ENCODE results near the gene KRTAP10-3. TPM values are rescaled to one million over a fixed set of nuclear protein-coding genes. Genes with fewer than 3 reads are reported as not detected.

The KRTAP10-3 gene
- total and polyA plus RNA-seq, 2 donors = not detected

DNA sequence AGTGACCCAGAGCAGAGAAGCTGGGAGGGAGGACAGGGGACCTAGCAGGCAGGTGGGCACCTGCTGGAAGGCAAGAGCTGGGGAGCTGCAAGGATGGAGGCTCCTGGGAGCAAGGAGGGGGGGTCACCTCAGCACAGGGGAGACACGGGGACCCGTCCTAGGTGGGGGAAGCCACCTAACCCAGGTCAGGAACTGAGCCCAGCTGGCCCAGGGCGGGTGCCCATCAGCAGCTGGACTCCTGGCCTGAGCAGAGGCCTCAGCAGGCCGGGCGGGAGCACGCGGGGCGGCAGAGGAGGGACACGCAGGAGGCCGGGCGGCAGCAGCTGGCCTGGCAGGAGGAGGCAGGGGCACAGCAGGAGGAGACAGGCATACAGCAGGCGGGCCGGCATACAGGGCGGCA lies 19.5 kb downstream of the KRTAP10-3 start:
- Histone ChIP-seq H3K4me1 (ENCODE audit: insufficient read depth) (no peaks in the 10 kb centered on the region), H3K4me3 (ENCODE audit: low read depth, low read length) (no peak overlapping the region), H3K36me3 (ENCODE audit: insufficient read depth) (no peaks in the 10 kb centered on the region), H3K27ac (ENCODE audit: low read depth) (no peak overlapping the region)
- no peak for DNase-seq (ENCODE audit: extremely low spot score)
- WGBS = 69% methylated on average over 14 of the region's 14 CpGs

GRCh38 chr21:44537930-44538911 lies 20.4 kb downstream of the KRTAP10-3 start:
- Histone ChIP-seq H3K36me3 (ENCODE audit: insufficient read depth) (no peaks in the 10 kb centered on the region), H3K4me1 (ENCODE audit: insufficient read depth) (no peaks in the 10 kb centered on the region), H3K27ac (ENCODE audit: low read depth) (no peak overlapping the region), H3K4me3 (ENCODE audit: low read depth, low read length) (no peak overlapping the region)
- WGBS = 91% methylated on average over 33 of the region's 33 CpGs
- DNase-seq (ENCODE audit: extremely low spot score) = no peak

- Histone ChIP-seq H3K36me3 (ENCODE audit: insufficient read depth) (no peaks in the 10 kb centered on the region), H3K27ac (ENCODE audit: low read depth) (no peak overlapping the region), H3K4me1 (ENCODE audit: insufficient read depth) (no peaks in the 10 kb centered on the region), H3K4me3 (ENCODE audit: low read depth, low read length) (no peak overlapping the region)
- DNase-seq (ENCODE audit: extremely low spot score) = no peak
- WGBS = 44% methylated on average over 7 of the region's 7 CpGs
Measured at GRCh38 chr21:44535963-44536362, 22.6 kb downstream of the KRTAP10-3 start.

GRCh38 chr21:44534688-44535087 lies 23.9 kb downstream of the KRTAP10-3 start:
- DNase-seq (ENCODE audit: extremely low spot score) = no peak
- Histone ChIP-seq H3K4me1 (ENCODE audit: insufficient read depth) (no peaks in the 10 kb centered on the region), H3K4me3 (ENCODE audit: low read depth, low read length) (no peak overlapping the region), H3K36me3 (ENCODE audit: insufficient read depth) (no peaks in the 10 kb centered on the region), H3K27ac (ENCODE audit: low read depth) (no peak overlapping the region)
- WGBS = 93% methylated on average over 6 of the region's 6 CpGs

GRCh38 chr21:44533891-44534627 lies 24.5 kb downstream of the KRTAP10-3 start:
- DNase-seq (ENCODE audit: extremely low spot score) = no peak
- WGBS = 86% methylated on average over 21 of the region's 21 CpGs

GRCh38 chr21:44533121-44533890 lies 25.3 kb downstream of the KRTAP10-3 start:
- no peaks in the 10 kb centered on the region for H3K4me1 ChIP-seq (ENCODE audit: insufficient read depth)
- H3K36me3 ChIP-seq (ENCODE audit: insufficient read depth) = no peaks in the 10 kb centered on the region
- H3K27ac ChIP-seq (ENCODE audit: low read depth) = no peak overlapping the region
- 89% methylated on average over 37 of the region's 37 CpGs for WGBS
- DNase-seq (ENCODE audit: extremely low spot score) = no peak
- no peak overlapping the region for H3K4me3 ChIP-seq (ENCODE audit: low read depth, low read length)

More at GRCh38 chr21:44533891-44534627, 24.5 kb downstream of the KRTAP10-3 start:
- Histone ChIP-seq H3K4me1 (ENCODE audit: insufficient read depth) (no peaks in the 10 kb centered on the region), H3K36me3 (ENCODE audit: insufficient read depth) (no peaks in the 10 kb centered on the region), H3K4me3 (ENCODE audit: low read depth, low read length) (no peak overlapping the region), H3K27ac (ENCODE audit: low read depth) (no peak overlapping the region)

GRCh38 chr21:44532712-44533111 lies 25.9 kb downstream of the KRTAP10-3 start:
- 86% methylated on average over 16 of the region's 16 CpGs for WGBS
- Histone ChIP-seq H3K4me1 (ENCODE audit: insufficient read depth) (no peaks in the 10 kb centered on the region), H3K4me3 (ENCODE audit: low read depth, low read length) (no peak overlapping the region), H3K27ac (ENCODE audit: low read depth) (no peak overlapping the region), H3K36me3 (ENCODE audit: insufficient read depth) (no peaks in the 10 kb centered on the region)
- DNase-seq (ENCODE audit: extremely low spot score) = no peak

DNA sequence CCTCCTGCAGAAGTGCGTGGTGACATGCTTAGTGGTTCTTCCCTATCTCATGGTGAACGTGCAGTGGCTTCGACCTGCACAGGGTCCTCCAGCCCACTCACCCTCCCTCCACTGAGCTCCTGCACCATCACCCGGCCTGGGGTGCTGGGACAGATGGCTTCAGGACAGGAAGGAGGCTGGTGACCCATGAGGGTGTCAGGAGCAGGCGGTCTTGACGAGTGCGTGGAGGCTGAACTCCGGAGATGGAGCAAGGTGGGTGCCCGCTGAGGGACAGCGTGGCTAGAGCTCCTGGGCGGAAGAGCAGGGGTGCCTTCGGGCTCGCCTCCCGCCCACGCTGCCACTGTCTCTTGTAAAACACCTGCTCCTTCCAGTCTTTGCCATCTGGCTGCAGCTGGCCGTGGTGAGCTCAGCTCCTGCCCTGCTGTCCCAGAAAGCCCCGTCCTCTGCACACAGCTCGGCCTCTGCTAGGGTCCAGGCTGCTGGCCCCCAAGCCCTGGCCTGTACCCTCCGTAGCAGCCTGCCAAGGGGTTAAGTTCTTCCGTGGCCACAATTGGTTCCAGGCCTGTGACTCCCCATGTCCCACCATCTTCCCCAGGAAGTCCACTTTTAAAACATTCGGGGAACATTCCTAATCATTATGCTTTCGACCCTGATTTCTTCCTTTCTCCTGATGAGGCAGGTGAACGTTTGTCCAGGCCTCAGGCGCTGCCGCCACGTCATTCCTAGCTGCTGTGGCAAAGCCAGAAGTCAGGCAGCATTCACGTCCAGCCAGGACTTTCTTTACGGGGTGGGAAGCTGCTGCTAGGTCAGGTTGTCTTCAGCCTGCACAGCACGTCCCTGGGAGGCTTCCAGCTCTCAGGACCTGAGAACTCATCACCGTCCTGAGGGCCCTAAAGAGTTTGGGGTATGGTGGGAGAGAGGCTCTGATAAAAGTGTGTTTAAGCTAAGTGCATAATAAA lies 26.7 kb downstream of the KRTAP10-3 start:
- Histone ChIP-seq H3K4me1 (ENCODE audit: insufficient read depth) (no peaks in the 10 kb centered on the region), H3K27ac (ENCODE audit: low read depth) (no peak overlapping the region), H3K36me3 (ENCODE audit: insufficient read depth) (no peaks in the 10 kb centered on the region), H3K4me3 (ENCODE audit: low read depth, low read length) (no peak overlapping the region)
- no peak for DNase-seq (ENCODE audit: extremely low spot score)
- WGBS = 72% methylated on average over 30 of the region's 30 CpGs

- Histone ChIP-seq H3K4me3 (ENCODE audit: low read depth, low read length) (no peak overlapping the region), H3K4me1 (ENCODE audit: insufficient read depth) (no peaks in the 10 kb centered on the region), H3K36me3 (ENCODE audit: insufficient read depth) (no peaks in the 10 kb centered on the region), H3K27ac (ENCODE audit: low read depth) (no peak overlapping the region)
- no peak for DNase-seq (ENCODE audit: extremely low spot score)
- WGBS = 88% methylated on average over 23 of the region's 23 CpGs
Measured at GRCh38 chr21:44530903-44531605, 27.5 kb downstream of the KRTAP10-3 start.

GRCh38 chr21:44530221-44530902 lies 28.2 kb downstream of the KRTAP10-3 start:
- H3K27ac ChIP-seq (ENCODE audit: low read depth) = no peak overlapping the region
- H3K4me1 ChIP-seq (ENCODE audit: insufficient read depth) = no peaks in the 10 kb centered on the region
- no peaks in the 10 kb centered on the region for H3K36me3 ChIP-seq (ENCODE audit: insufficient read depth)
- DNase-seq (ENCODE audit: extremely low spot score) = no peak
- no peak overlapping the region for H3K4me3 ChIP-seq (ENCODE audit: low read depth, low read length)
- WGBS = 87% methylated on average over 7 of the region's 7 CpGs

- Histone ChIP-seq H3K27ac (ENCODE audit: low read depth) (no peak overlapping the region), H3K36me3 (ENCODE audit: insufficient read depth) (no peaks in the 10 kb centered on the region), H3K4me3 (ENCODE audit: low read depth, low read length) (no peak overlapping the region), H3K4me1 (ENCODE audit: insufficient read depth) (no peaks in the 10 kb centered on the region)
- no peak for DNase-seq (ENCODE audit: extremely low spot score)
- 75% methylated on average over 23 of the region's 23 CpGs for WGBS
Measured at GRCh38 chr21:44529503-44530125, 29.0 kb downstream of the KRTAP10-3 start.

Data from urinary bladder (tissue), 4 donors.